GM19463 (cell line): ENCODE measurements around the gene C1QTNF6.
A peak's percentile ranks its signal among the peaks of the same experiment; 100 is the strongest.
"Not testable (repeated sequence)": the region's sequence is repeated elsewhere in the genome, so short reads cannot be mapped to it uniquely, and the experiment has no call there.

Experiments
- ATAC-seq: cut with Tn5 transposase; IDR thresholded peaks from one replicate; pipeline ENCODE4 v1.9.1; 2021; ENCODE audit warnings: mild to moderate bottlenecking, moderate library complexity; ENCODE audit not compliant: unreplicated experiment

Gene C1QTNF6

DNA sequence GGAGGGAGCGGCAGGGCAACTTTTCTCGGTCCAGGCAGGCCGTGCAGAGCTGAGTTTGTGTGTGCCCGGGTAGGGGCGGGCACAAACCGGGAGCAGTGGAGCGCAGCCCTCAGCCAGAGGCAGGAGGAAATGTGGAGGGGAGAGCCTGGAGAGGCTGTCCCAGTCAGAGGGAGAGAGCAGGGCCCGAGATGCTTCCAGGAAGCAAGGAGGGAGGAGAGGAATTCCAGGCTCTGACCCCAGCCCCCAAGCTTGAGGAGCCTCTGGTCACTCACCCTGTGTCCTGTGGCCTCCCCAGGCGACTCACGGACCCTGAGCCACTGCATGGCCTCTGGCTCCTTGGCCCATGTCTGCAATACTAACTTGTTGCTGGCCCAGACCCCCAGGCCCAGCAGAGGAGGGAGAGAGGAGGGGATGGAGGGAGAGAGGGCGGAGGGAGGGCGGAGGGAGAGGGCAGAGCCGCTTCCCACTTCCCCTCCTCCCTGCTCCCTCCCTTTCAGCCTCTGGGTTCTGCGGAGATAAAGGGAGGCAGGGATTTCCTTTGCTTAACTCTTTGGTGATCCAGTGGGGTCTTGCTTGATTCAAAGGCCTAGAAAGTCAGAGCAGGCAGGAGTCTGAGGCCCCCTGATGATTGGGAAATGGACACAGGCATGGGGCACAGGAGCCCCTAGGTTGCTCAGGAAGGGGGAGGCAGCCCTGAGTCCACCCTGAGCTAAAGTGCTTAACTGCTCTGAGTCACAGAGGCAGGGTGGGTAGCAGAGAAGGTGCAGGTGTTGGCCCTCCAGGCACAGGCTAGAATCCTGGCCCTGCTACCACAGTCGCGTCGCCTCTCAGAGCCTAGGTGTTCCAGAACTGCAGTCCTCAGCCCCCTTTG, at the start of gene C1QTNF6:
Gene C1QTNF6 (minus strand): TSS at position 357 of the 871 bp plus-strand sequence. CDS start 34 bp downstream, at position 323.
- no peak for ATAC-seq

DNA sequence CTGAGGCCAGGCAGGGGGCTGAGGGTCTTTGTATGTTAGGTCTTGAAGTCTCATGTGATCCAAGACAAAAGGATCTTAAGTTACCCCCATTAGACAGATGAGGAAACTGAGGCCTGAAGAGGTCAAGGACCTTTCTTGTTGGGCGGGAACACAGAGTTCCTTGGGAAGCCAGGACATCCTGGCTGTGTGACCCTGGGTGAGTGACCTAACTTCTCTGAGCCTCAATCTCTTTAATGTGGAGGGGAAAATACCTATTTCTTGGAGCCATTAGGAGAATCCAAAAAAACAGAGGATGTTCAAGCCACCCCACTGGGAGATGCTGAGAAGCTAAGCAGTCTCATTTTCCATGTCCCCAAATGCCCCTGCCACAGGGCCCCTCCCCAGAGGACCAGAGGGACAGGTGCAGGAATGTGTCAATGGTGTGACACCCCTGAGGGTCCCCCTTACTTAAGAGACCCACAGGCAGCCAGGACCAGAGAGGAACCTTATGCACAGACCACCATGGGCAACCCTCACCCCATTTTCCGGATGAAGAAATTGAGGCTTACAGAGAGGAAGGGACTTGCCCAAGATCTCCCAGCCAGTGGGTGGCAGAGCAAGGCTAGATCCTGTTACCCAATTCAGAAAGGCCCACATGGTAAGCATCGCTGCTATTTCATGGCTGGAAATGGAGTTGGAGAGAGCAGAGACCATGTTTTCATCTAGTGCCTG, 48.0 kb upstream of the C1QTNF6 start:
- ATAC-seq, result no peak

DNA sequence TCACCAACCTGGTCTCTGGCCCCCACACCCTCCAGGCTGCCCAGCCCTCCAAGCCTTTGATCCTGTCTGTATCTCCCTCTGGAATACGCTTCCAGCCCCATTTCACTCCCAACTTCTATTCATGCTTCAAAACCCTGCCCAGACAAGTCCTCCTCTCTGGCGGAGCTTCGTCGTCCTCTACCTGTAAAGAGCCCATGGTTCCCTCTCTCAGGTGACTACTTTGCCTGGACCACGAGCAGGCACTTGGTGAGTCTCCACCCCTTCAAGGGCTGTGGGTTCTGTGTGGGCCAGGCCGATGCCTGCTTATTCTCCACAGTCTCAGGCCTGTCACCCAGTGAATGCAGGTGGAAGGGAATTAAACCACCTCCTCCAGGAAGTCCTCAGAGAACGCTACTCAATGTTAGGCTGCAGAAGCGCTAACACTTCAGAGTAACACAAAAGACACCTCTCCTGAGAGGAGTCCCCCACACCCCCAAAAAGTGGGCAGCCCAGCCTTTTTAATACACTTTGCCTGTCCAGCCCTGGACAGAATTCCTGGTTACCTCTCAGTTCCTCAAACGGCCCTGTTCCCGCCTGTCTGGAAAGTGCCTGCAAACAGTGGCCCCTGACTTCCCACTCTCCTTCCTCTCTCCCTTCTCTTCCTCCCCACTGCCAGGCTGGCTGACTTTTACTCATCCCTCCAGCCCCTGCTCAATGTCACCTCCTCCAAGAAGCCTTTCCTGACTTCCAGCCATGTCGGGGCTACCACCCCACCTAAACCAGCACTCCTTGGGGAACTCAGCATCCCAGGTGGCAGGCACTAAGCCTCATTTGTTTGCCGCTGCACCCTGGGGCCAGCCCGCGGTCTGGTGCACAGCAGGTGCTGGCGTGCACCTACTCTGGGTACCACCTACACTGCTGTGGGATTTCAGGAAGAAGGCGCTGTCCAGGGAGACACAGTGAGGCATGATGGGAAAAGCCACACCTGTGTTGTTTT, 47.0 kb upstream of the C1QTNF6 start:
- ATAC-seq, result no peak

DNA sequence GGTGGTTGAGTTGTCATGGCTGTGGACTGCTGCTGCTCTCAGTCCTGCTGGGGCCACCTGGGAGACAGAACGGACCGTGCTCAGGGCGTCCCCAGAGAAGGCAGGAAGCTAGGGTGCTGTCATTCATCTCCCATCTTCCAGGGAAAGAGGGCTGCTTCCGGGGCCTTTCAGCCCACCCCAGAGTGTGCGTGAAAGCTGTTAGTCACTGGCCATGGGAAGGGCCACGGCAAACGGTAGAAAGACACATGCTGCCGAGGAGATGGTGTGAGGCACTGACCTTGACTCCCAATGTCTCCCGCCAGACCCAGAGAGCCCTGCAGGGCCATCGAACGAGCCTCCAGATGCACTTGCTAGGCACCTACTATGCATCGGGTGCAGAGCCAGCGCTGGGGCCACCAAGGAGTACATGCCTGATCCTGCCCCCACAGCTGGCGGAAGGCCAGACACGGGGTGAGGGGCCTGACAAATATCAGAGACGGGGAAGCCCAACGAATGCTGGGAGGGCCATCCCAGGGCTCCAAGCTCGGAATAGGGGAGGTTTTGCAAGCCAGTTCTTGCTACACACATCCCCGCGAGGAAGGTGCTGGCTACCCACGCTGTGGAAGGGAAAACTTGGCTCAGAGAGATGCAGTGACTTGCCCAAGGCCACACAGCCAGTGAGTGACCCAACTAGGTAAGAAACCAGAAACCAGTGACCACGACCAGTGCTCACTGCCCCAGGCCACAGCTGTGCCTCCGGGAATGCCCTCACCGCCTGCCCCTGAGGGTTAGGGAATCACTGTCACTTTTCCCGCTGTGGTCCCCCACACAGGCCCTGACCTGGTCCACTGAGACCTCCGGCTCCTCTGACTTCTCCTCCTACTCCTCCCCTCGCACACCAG, 45.9 kb upstream of the C1QTNF6 start:
- no peak for ATAC-seq

DNA sequence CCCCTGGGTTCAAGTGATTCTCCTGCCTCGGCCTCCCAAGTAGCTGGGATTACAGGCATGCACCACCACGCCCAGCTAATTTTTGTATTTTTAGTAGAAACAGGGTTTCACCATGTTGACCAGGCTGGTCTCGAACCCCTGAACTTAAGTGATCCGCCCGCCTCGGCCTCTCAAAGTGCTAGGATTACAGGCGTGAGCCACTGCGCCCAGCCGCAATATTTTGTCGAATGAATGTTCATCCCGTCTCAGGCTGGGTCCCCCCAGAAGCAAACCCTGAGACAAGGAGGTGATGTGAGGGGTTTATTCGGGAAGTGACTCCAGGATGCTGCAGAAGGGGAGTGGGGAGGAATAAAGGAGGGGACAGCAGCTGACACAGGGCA, 45.3 kb upstream of the C1QTNF6 start:
- ATAC-seq, result not testable (repeated sequence)

DNA sequence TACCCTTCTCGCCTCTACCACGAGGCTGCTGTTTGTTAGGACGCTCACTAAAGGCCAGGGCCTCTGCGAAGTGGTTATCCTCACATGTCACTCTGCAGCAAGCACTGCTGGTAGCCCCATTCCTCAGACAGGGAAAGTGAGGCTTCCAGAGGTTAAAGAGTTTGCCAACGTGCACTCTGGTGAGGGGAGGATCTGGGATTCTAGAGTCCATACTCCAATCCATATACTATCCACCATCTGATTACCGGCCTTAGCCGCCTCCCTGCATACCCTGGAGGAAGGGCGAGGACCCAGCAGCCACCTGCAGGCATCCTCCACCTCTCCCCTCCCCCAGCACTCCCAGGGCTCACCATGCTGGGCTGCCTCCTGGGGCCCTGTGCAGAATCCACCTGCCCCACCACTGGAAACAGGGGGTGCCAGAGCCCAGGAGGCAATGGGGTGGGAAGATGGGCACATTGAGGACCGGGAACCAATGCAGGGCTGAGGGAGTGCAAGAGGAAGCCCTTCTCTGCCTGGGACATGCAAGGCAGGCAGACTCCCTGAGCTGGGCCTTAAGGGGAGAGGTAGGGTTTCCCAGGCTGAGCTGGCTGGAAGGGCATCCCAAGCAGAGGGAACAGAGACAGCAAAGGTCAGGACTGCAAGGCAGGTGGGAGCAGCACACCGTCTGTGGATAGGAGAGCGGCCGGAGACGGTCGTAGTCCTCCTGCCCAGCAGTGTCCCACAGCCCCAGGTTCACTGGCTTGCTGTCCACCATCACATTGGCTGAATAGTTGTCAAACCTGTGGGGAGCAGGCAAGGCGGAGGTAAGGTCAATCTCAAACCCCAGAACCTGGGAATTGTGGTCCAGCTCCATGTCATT, 44.3 kb upstream of the C1QTNF6 start:
- no peak for ATAC-seq

DNA sequence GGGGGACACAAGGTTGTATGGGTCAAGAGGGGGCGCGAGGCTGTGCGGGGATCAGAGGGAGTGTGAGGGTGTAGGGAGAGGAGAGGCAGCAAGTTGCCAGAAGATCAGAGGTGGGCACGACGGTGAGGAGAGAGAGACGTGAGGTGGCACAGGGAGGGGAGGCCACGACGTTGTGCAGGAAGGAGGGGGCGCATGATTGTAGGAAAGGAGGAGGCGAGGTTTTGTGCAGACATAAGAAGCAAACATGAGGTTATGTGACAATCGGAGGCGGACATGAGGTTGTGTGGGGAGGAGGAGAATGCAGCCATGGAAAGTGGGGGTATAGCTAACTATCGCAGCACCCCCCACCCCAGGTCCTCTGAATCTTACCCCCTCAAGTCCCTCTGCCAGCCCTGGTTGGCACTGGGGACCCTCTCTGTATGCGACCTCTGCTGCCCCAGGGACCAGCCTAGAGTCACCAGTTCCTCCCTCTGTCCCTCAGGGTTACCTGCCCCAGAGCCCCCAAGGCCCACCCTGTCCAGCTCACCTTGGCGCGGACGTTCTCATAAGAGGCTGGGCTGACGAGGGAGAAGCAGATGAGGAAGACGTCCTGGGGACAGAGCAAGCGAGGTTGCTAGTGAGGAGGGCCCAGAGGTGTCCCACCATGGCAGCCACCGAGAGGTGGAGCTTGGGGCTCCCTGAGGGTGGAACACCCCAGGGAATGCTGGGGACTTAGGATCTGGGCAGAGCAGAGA, 43.5 kb upstream of the C1QTNF6 start:
- ATAC-seq, result no peak

DNA sequence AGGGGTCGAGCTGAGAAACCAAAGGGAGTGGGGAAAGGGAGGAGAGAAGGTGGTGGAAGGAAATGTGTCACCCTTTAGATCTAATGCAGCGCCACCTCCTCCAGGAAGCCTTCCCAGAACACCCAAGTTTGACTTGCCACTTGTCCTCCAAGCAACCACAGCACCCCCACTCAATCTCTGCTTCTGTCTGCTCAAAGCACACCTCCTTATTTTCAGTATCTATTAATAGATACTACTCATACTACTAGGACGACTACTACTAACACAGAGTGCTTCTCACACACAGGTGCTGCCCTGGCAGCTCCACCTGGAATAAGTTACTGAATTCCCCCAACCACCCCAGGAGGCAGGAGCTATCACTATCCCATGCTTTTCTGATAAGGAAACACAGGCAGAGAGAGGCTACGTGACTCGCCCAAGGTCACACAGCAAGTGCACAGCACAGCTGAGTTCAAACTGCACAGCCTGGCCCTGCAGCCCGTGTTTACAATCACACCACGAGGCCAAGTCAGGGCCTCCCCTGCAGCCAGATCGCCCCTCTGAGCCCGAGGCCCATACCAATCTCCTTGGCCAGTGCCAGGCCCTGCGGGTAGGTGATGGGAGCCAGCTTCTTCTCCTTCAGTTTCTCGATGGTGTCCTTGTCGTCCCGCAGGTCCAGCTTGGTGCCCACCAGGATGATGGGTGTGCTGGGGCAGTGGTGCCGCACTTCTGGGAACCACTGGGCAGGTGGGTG, 42.8 kb upstream of the C1QTNF6 start:
- peak; percentile 29 for ATAC-seq

DNA sequence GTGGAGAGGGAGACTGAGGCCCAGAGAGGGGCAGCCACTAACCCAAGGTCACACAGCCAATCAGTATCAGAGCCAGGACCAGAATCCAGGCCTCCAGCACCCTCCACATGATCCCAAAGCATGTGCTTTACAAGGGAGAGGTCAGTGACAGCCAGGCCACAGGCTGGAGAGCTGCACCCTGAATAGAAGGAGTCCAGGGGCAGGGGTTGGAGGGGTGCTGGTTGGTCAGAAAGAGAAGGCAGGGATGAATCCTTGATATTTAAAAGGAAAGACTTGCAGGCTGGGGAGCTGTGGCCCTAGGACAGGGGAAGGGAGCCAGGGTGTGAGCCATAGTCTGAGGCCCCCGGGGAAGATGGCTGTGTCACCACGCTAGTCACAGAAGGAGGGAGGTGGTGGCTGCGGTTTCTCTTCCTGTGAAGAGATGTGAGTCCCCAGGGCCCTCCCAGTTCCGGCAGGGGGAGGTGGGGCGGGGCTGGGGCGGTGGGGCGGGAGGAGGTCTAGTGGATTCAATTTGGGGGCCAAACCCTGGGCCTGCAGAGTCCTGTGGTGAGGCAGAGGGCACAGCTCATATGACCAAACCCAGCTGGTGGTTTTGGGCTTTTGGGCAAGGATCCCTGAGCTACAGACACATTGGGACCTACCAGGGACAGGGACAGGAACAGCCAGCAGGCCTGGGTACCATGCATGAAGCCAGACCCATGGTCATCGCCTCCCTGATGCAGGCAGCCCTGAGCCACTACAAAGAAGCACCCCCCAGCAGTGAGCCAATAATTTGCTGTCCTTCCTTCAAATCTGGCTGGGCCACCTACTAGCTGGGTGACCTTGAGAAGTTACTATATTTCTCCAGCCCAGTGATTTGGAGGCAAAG, 42.0 kb upstream of the C1QTNF6 start:
- peak; percentile 66 for ATAC-seq

DNA sequence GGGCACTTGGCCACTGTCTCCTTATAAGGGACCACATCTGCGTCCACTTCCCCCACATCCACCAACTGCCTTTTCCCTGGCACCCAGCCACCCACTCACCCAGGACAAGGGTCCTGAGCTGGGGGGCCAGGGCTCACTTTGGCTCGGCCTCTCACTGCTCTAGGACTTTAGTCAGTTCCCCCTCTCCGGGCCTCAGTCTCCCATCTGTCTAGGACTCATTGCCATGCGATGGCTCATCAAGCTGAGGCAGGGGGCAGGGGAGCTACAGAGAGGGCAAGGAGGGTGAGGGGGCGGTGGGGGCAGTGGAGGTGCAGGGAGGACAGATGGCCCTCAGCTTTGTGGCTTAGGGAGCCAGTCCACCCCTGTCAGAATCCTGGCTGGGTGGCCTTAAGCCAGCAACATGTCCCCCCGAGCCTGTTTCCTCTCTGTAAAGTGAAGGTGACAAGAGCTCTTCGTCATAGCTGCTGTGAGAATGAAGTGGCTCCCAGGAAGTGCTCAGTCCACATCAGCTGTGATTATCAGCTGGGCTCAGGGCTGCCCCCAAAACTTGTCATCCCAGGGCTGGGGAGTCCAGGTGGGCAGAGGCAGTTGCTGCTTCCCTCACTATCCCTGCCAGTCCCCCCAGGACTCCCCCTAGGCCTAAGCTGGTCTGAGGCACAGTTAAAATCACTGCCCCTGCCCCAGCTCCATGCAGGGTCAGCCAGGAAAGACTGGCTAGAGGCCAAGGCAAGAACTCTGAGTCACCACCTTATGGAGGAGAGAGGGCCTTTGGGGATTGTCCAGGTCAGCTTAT, 41.2 kb upstream of the C1QTNF6 start:
- ATAC-seq, result no peak

DNA sequence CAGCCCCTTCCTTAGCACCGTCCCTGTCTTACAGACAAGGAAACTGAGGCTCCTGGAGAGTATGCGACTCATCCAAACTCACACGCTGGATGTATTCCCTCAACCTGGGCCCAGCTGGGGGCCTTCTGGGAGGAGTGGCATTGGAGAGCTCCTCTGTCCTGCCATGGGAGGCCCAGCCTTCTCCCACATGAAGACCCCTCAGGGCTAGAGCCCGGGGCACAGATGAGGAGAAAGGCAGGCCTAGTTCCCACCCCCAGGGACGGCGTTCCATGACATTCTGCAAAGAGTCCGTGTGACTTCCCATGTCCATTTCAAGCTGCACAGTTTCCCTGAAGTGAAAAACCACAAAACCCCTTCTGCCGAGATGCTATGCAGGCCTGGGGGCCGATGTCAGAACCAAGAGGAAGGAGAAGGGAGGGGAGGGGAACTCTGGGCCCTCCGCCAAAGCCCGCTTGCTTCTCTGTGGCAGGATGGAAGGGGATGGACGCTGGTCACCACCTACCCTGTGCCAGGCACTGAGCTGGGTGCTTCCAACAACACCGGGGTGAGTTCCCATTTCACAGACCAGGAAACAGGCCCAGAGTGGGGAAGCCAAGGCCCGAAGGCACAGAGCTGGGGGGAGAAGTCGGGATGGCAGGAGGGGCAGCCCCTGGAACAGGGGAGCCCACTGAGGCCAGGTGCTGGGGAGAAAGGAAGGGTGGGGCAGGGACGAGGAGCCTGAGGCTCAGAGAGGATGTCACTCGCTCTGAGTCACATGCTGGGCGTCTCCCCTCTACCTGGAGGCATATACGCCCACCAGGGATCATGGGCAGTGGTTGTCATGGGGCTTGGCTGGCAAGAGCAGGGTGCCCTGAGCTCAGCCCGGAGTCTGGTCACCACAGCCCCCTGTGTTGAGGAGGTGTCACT, 40.3 kb upstream of the C1QTNF6 start:
- no peak for ATAC-seq

DNA sequence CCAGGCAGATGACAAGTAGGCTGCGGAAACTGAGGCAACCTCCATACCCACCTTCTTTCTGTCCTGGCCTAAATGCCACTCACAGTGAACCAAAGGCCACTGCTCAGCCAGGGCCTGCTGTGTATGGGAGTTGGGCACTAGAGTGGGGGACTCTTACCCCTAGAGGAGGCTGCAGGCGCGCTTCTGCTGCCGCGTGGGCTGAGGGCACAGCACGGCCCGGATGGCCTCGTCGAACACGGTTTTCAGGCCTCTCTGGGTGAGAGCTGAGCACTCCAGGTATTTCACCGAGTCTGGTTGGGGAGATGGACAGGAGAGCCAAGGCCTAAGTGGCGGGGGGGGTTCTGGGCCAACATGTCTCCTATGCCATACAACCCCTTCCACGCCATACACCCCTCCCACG, 38.5 kb upstream of the C1QTNF6 start:
- no peak for ATAC-seq

DNA sequence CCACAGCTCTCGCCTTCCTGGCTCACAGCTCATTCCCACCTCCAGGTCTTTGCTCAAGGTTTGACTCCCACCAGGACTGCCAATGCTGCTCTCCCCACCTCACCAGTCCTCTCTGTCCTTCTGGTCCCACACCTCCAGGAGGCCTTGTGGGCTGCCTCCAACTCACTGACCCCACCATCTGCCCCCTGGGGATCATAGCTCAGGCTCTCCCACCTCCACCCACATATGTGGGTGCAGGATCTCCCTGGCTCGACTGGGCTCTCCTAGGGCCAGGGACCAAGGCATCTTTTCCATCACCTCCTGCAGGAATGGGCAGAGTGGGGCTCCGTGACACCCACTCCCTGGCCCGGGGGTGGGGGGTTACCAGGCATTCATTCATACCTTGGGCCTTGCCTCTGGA, 38.0 kb upstream of the C1QTNF6 start:
- no peak for ATAC-seq

DNA sequence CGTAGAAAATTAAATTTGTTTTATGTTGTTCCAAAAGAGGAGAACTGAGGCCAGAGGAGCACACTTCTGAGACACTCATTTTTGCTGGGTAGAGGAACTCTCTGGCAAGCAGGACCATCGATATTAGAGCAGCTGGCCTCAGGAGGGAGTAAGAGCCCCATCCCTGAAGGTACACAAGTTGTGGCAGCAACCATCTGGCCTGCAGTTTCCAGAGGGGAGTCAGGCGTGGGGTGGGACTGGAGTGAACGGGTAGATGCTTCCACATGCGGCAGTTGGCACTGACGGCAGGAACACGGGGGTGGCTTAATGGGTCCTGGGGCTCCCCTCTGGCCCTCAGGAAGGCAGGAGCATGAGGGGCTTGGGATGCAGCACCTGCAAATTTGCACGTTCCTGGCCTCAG, 37.4 kb upstream of the C1QTNF6 start:
- ATAC-seq, result no peak
